SK-MEL-5 (cell line): Measurements from ENCODE around the gene FIZ1. TPM values are rescaled to one million over a fixed set of nuclear protein-coding genes. Genes with fewer than 3 reads are reported as not detected.

Source experiments
- DNase-seq: peaks from one replicate; pipeline ENCODE4 v3.0.0-alpha.2; 2016; ENCODE audit warnings: low read depth, low spot score
- in situ Hi-C: cut with HindIII; loops from 2 replicates; pipeline ENCODE4 v1.10.0; 2016; ENCODE audit warnings: low sequenced_read_pairs, high pct_unique_total_duplicates, low pct_unique_long_range_greater_than_20kb
- polyA plus RNA-seq, 2 experiments: library from polyadenylated mRNA; depleted of rRNA; stranded (reverse); fragments of >200 nt; gene quantifications; 2 replicates each; pipeline ENCODE4 v1.2.3, GENCODE V29; 2015
- total RNA-seq: library from RNA; depleted of rRNA; stranded (reverse); fragments of >200 nt; shearing (Covaris generic); gene quantifications from 2 replicates; pipeline ENCODE4 v1.2.3, GENCODE V29; 2014; rRNA removed

FIZ1 gene, protein sequence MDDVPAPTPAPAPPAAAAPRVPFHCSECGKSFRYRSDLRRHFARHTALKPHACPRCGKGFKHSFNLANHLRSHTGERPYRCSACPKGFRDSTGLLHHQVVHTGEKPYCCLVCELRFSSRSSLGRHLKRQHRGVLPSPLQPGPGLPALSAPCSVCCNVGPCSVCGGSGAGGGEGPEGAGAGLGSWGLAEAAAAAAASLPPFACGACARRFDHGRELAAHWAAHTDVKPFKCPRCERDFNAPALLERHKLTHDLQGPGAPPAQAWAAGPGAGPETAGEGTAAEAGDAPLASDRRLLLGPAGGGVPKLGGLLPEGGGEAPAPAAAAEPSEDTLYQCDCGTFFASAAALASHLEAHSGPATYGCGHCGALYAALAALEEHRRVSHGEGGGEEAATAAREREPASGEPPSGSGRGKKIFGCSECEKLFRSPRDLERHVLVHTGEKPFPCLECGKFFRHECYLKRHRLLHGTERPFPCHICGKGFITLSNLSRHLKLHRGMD
- total RNA-seq: 1.9 and 5.3 TPM in 2 replicates
- 11.5 and 18.5 TPM in 2 replicates for polyA plus RNA-seq (2015; cell fraction: cytosol; rRNA removed)
- 12.3 and 23.2 TPM in 2 replicates for polyA plus RNA-seq (2015; cell fraction: nucleus; rRNA removed)

DNA sequence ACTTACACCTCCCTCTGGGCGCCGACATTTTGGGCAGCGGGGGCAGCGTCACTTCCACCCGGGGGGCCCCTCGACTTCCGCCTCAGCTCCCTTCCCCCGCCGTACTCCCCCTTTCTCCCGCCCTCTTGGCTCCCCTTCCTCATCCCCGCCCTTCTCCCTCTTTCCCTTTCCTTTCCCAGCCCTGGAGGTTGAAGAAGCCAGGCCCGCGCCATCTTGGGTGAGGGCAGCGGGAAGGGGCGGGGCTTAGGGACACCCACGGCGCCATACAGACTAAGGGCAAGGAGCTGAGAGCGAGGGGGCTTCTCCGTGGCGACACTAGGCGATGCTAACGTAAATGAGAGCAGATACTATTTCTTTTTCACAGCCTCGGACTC is at the start of gene FIZ1:
Gene FIZ1 (minus strand): TSS at position 50 of the 374 bp plus-strand sequence. CDS start 1,652 bp downstream, outside the sequence.
- in situ Hi-C loops: no loop called here
- DNase-seq: peak; percentile 98

DNA sequence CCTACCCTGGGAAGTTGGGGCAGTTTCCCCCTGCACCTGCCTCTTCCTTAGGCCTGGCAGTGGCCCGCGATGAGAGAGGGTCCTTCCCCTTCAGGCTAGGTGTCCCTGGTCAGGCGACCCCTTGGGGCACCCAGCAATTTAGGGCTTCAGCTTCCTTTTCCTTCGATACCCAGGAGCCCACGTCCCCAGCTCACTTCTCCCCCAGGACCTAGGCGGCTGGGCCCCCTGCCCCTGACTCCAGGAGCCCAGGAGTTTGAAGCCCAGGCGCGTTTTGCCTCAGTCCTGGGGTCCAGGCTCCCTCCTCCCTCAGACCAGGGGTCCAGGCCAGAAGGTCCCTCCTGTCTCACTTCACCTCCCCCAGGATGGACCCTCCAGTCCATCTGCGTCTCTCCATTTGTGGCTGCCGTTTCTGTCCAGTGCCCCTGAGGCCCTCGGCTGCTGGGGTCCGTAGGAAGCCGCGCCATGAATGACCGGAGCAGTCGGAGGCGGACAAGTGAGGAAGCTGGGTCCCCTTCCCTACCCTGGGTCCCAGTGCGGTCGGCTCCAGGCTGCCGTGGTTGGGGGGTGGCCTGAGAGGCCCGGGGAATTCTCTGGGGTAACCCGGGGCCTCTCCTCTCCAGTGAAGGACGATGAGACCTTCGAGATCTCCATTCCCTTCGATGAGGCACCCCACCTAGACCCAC is 49.4 kb upstream of the FIZ1 start:
- no peak for DNase-seq
- in situ Hi-C loops: no loop called here

DNA sequence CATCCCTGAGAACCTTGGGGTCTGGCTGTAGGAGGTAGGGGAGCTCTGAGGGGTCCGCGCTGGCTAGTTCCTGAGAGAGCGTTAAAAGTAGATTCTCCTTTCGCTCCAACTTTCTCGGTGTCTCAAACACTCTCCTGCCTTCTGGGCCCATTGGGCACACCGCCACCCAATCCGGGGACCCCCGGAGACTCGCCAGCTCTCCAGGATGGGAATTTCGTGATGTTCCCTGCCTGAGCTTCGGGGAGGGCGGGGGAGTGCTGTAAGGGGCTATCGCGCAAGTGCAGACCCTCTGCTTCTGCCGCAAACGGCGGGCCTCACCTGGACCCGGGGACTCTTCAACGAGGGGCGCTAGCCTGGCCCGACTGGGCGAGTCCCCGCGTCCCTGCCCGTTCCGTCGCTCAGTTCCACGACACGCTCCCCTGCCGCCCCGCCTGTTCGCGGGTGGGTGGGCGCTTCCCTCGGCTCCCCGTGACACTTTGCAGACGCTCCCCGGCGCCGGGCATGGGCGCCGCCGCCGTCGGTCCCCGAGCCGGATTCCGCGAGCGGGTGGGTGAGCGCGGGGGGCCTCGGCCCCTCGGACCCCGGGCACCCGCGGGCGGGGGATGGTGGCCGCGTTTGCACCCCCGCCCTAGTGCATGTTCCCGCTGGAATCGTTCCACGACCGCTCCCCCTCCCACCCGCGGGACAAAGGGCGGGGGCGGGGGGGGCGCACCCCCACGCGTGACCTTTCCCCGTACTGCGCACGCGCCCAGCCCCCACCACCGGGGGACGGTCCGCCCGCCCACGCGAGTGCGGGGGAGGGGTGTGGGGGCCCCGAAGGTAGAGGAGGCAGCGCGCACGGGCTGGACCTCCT is 48.6 kb upstream of the FIZ1 start, which contains the start of gene CCDC106:
Gene CCDC106 (plus strand): TSS at position 481 of the 853 bp plus-strand sequence. CDS start 835 bp downstream, outside the sequence.
- in situ Hi-C loops: no loop called here
- DNase-seq: peak; percentile 68

DNA sequence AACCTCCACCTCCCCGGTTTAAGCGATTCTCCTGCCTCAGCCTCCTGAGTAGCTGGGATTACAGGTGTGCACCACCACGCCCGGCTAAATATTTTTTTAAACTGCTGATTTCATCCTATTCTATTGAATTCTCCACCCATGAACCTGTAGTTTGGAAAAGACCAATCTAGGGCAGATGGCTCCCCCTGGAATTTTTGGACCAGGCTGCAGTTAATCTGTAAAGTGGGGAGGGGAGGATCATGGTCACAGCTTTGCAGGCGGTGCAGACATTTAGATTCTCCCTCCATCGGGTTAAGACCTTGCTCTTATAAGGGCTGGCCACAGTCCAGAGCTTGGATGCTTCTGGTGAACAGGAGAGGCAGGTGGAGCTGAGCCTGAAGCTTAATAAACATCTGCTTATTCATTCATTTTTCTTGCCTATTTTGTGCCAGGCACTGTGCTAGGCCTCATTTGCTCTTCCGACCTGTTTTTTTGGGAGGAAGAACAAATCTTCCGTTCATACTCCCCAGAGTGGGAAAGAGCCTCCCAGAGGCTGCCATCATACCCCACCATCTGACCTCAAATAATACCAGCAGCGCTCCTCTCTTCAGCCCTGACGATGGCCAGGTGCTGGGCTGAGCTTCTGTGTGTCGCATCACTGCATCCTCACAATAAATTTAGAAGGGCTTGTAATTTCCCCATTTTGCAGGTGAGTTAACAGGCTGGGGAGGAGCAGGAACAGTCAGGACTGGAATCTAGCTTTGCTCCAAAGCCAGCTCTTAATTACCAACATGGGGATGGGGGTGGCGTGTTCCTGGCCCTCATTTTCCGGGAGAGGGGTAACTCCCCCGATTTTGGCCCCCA is 47.8 kb upstream of the FIZ1 start:
- in situ Hi-C loops: no loop called here
- DNase-seq: no peak

DNA sequence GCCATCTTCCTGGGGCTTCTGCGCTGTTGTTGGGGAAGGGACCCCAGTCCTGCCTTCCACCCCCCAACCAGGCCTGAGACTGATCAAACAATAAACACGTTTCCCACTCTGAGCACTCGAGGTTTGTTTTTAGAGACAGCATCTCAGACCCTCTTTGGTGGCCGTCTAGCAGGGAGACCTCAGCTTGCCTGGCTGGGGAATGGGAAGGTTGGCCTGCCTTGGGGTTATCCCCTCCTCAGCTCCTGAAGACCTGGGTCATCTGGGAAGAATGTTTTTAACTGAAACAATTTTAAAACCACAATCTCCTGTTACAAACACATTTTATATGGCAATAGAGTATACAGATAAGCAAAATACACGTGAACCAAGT is 46.2 kb upstream of the FIZ1 start:
- DNase-seq: no peak
- in situ Hi-C loops: no loop called here

DNA sequence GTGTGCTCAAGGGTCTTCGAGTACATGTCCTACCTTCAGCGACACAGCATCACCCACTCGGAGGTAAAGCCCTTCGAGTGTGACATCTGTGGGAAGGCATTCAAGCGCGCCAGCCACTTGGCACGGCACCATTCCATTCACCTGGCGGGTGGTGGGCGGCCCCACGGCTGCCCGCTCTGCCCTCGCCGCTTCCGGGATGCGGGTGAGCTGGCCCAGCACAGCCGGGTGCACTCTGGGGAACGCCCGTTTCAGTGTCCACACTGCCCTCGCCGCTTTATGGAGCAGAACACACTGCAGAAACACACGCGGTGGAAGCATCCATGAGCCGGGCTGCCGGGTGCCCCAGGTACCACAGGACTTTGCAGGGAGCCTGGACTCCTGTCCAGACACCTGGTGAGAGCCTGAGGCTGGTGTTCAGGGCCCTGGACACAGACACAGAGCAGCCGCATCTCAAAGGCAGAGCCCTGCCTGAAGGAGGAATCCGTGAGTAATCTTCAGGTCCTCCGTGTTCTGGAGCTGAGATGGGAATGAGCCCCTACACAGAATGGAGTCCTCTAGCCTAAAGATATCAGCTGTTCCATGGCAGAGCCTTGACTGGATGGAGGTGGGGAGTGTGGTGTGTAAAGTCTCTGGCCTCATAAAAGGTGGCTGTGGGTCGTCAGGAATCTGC is 45.7 kb upstream of the FIZ1 start:
- no peak for DNase-seq
- in situ Hi-C loops: no loop called here

DNA sequence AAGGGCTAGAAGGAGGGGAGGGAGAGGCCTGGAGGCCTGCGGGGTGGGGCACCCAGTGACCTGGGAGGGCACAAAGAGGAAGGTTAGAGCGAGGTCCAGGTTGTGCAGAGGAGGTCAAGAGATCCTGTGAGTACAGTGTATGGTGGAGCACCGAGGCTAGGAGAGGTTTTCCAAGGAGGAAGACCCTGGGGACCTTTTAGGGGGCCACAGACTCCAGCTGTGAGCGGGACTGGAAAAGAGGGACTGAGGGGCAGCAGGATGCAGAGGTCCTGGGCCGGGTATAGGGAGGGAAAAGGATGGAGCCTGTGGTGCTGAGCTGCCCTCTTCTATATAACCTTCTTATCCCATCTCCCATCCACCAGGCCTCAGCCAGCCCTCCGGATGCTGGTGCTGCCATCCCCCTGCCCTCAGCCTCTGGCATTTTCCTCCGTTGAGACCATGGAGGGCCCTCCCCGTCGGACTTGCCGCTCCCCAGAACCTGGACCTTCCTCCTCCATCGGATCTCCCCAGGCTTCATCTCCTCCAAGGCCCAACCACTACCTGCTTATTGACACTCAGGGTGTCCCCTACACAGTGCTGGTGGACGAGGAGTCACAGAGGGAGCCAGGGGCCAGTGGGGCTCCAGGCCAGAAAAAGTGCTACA is 45.0 kb upstream of the FIZ1 start:
- in situ Hi-C loops: no loop called here

DNA sequence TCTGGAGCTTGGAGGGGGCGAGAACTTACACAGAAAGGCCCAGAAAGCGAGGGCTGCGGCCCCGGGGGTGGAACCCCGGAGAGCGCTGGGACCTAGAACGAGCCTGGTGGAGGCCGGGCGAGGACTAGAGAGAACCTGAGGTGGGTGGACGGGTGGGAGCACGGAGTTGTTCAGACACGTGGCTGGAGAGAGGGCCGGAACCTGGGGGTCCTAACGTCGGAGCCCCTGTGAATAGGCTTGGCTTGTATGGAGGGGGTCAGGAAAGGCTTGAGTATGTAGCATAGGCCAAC is 44.5 kb upstream of the FIZ1 start:
- DNase-seq: no peak
- in situ Hi-C loops: no loop called here

More for the DNA sequence above, 45.0 kb upstream of the FIZ1 start:
- no peak for DNase-seq

DNA sequence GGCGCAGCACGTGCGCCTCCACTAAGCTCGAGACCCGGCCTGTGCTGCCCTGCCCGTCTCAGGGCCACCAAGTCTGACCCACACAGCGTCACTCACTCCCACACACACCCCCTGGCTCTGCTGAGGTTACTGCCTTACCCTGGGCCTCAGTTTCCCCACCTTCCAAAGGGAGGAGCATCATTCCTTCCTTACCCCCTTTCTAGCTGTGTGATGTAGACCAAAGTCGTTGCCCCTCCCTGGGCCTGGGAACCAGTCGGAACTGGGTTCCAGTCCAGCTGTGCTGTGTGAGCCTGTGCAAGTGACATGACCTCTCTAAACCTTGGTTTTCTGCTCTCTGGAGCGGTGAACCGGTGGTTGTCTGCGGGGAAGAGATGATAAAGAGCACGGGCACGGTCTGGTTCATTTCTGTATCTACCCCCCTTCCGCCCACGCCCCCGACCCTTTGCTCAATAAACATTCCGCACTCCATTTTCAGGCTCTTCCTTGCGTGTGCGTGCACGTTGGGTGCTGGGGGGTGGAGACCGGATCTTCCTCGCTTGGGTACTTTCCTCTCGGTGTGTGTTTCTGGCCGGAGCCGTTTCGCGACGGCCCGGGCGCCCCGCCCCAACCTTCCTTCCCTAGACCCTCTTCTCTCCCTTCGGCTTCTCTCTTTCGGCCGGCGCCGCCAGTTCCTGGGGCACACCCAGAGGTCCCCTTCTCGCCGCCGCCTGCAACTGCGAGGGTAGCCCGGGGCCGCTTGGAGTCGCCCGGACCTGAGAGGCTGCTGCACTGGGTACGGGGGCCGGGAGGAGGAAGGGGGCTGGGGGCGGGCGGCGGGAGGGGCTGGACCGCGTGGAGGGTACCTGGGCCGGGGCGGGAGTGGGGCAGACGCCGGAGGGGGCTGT is 43.9 kb upstream of the FIZ1 start, which contains the start of gene ZNF581:
Gene ZNF581 (plus strand): TSS at position 647 of the 884 bp plus-strand sequence. CDS start 923 bp downstream, outside the sequence.
- in situ Hi-C loops: no loop called here

DNA sequence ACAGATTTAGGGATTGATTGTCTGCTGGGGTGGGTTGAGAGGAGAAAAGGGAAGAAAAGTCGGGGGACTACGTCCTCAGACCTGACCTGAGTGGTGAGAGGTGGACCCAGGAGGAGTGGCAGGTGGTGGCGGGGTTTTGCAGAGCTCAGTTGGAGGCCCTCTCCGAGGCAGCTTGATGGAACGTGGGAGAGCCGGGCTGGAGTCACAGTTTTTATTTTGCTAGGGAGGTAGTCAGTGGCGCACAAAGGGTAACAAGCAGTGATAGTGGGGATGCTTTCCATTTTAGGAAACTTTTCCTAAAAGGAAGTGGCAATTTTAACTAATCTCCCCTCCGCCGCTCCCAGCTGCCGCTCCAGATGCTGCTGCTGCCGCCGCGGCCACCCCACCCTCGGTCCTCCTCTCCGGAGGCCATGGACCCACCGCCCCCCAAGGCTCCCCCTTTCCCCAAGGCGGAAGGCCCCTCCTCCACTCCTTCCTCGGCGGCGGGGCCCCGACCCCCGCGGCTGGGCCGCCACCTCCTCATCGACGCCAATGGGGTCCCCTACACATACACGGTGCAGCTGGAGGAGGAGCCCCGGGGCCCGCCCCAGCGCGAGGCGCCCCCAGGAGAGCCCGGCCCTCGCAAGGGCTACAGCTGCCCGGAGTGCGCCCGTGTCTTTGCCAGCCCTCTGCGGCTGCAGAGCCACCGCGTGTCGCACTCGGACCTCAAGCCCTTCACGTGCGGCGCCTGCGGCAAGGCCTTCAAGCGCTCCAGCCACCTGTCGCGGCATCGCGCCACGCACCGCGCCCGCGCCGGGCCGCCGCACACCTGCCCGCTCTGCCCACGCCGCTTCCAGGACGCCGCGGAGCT is 43.1 kb upstream of the FIZ1 start:
- DNase-seq: no peak
- in situ Hi-C loops: no loop called here

More for the DNA sequence above, 43.9 kb upstream of the FIZ1 start, which contains the start of gene ZNF581:
- DNase-seq: peak; percentile 70

DNA sequence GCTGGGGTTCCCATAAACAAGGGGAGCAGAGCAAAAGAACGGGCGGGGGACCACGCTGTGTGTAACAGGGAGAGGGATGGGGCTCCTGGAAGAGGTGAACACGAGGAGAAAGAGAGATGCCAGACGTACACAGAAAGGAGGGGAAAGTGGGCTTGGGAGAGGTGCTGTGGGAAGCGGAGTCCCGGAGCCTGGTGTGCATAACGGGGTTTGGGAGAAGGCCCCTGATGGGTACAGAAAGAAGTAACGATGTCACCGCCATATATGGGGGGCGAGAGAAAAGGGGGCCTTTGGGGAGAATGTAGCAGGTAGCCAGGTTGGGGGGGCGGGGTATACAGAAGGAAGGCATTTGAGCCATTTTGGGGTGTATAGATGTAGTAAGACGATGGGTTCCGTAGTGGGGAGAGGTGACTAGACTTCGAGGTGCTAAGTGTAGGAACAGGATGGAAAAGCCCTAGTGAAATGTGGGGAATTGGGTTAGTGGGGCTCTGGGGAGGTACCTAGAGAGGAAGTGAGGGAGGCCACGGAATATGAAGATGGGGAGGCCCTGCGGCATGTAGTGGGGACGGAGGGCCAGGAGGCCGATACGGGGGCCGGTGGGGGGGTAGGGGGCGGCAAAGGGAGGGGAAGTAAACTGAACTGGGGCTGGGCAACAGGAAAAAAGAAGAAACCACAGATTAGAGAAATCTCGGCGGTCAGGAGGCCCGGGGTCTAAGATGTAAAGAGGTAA is 42.3 kb upstream of the FIZ1 start:
- in situ Hi-C loops: no loop called here
- peak; percentile 22 for DNase-seq

DNA sequence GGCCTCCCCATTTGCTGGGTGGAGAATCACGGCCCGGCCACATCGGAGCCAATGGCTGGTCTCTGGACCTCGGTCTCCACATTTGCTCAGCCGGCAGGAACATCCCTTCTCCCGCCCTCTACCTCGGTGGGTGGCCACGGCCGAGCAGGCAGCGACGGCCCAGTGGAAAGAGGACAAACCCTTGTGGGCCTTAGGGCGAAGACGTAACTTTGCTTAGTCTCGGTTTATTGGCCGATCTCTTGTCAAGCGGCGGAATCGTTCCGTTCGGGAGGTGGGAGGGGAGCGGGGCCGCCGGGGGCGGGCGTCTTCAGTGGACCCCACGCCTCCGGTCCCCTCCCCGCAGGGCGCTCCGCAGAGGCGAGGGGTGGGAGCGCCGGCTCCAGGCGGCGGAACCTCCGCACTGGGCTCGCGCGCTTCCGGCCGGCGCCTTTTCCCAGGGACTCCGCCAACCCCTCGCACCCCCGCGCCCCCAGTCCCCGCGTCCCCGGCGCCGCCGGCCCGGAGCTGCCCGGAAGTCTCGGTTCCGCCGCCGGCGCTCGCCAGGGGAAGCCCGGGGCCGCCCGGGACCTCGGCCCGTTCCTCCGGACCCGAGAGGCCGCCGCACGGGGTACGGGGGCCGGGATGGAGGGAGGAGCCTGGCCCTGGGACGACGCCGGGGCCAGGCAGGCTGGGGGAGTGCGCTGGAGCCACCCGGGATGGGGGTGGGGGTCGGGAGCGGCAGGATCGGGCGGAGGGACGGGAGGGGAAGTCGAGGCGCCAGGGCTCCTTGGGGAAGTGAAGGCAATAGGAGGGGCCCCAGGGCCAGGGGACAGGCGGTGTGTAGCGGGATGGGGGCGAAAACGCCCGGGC is 41.5 kb upstream of the FIZ1 start, which contains the start of gene ZNF580:
Gene ZNF580 (plus strand): TSS at position 426 of the 849 bp plus-strand sequence. CDS start 1,507 bp downstream, outside the sequence.
- in situ Hi-C loops: no loop called here
- DNase-seq: peak; percentile 51
